GM19395 (cell line): Measurements from ENCODE around the gene BLVRB.
A peak's percentile ranks its signal among the peaks of the same experiment; 100 is the strongest.
"Not testable (repeated sequence)": the region's sequence is repeated elsewhere in the genome, so short reads cannot be mapped to it uniquely, and the experiment has no call there.

Experiments
- ATAC-seq: cut with Tn5 transposase; IDR thresholded peaks from one replicate; pipeline ENCODE4 v1.9.1; 2021; ENCODE audit warnings: mild to moderate bottlenecking, moderate library complexity; ENCODE audit not compliant: unreplicated experiment

Gene BLVRB

DNA sequence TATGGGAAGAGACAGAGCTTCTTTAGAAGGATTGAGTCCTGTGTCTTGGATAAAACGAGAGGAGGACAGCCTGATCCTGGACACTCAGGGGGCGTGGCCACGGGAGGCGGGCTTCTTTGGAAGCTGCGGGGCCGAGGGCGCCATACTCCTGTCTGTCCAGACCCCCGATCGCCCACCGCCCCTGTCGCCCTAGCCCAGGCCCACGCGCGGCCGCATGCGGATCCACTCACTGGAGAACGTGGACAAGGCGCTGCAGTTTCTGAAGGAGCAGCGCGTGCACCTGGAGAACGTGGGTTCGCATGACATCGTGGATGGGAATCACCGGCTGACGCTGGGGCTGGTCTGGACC lies 24.3 kb upstream of the BLVRB start:
- ATAC-seq = no peak

- no peak for ATAC-seq
Observed at GRCh38 chr19:40486017-40486416, 20.5 kb upstream of the BLVRB start.

- ATAC-seq = not testable (repeated sequence)
Observed at GRCh38 chr19:40475878-40476644, 10.5 kb upstream of the BLVRB start.

DNA sequence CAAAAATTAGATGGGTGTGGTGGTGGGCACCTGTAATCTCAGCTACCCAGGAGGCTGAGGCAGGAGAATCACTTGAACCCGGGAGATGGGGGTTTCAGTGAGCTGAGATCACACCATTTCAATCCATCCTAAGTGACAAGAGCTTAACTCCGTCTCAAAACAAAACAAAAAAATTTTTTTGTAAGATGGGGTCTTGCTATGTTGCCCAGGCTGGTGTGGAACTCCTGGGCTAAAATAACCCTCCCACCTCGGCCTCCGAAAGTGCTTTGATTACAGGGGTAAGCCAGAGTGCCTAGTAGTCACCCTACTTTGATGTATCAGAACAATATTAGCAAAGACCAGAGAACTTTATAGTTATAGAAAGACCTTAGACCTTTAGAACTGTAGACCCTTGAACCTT lies 9.2 kb upstream of the BLVRB start:
- ATAC-seq = no peak

- ATAC-seq = no peak
Observed at GRCh38 chr19:40472516-40472915, 7.0 kb upstream of the BLVRB start.

DNA sequence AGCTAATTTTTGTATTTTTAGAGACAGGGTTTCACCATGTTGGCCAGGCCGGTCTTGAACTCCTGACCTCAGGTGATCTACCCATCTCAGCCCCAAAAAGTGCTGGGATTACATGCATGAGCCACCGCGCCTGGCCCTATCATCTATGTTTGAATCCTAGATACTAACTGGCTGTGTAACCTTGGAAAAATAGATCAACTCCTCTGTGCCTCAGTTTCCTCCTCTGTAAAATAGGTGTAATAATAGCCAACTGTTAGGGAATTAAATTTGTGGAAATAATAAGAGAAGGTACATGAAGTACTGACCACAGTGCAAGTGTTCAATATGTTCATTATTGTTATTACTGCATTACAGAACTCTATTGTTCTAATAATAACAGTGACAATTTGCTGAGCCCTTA lies 5.6 kb upstream of the BLVRB start:
- ATAC-seq = no peak

GRCh38 chr19:40469011-40469410 lies 3.5 kb upstream of the BLVRB start:
- no peak for ATAC-seq

- no peak for ATAC-seq
Observed at GRCh38 chr19:40466985-40467734, 1.6 kb upstream of the BLVRB start, which contains the start of gene SPTBN4. TSS of gene SPTBN4 (plus strand) at chr19:40467001. CDS start at chr19:40472622, 5,621 bp downstream.

DNA sequence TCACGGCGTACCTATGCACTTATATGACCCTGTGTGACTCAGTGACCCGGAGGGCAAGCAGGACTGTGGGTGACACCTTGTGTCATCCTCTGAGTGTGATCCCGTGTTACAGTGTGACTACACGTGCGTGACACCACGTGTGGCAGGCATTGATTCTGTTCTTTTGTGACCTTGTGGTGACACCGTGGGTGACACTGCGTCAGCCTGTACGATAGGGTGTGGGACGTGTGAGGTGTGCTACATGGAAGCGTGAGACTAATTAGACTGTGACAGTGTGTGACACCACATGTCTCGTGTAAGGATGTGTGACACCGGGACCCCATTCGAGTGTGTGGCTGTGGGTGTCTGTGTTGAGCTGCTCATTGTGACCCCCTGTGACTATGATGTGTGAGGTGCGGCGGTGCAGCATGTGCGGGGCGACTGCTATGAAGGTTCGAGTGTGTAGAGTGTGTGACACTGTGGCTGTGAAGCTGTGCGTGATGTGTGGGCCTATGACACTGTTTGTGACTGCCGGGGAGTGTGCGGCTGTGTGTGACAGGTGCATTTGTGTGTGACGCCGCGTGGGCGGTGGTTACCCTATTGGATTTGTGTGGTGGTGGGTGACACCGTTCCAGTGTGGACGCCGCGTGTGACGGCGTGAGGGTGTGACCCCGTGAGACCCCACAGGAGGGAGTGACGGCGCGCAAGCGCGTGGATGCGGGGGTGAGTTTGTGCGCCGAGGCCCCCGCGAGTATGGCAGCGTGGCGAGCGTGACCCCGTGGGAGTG lies 857 bp upstream of the BLVRB start:
- ATAC-seq = peak; percentile 38

- ATAC-seq = no peak
Observed at GRCh38 chr19:40465025-40465556, 454 bp downstream of the BLVRB start.

DNA sequence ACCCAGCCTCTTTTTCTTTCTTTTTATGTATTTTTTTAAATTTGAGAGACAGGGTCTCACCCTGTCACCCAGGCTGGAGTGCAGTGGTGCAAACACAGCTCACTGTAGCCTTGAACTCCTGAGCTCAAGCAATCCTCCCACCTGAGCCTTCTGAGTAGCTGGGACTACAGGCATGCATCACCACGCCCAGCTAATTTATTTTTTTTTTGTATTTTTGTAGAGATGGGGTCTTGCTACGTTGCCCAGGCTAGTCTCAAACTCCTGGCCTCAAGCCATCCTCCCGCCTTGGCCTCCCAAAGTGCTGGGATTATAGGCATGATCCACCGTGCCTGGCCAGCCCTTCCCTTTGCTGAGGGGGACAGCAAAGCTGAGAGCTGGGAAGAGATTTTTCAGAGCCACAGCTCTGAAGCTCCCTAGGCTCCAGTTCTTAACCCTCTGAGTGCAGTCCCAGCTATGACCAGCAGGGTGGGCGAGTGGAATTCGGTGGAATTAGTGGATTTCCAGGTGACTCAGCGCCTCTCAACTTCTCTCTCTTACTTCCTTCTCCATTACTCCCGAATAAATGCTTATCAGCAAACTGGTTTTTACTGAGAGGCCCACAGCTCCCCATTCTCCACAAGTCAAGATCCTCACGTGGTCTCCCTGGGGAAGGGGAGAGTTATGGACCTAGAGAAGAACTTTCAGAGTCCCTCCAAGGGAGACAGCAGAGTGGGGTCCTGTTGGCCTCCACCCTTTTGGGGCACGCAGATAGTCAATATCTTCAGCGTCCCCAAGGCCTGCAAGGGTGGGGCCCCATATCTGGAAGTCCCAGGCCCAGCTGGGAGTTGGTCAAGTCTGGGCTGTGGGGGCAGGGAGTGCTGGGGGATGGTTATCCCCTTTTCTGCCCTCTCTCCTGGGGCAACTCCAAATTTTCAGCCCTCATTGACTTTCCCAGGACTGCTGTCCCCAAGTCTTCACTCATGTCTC lies 1.2 kb downstream of the BLVRB start:
- ATAC-seq = no peak

DNA sequence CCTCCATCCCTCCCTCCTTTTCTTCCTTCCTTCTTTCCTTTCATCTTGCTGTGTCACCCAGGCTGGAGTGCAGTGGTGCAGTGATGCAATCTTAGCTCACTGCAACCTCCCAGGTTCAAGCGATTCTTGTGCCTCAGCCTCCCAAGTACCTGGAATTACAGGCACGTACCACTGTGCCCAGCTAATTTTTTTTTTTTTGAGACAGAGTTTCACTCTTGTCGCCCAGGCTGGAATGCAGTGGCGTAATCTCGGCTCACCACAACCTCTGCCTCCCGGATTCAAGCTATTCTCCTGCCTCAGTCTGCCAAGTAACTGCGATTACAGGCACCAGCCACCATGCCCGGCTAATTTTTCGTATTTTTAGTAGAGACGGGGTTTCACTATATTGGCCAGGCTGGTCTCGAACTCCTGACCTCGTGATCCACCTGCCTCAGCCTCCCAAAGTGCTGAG lies 1.9 kb downstream of the BLVRB start:
- not testable (repeated sequence) for ATAC-seq

DNA sequence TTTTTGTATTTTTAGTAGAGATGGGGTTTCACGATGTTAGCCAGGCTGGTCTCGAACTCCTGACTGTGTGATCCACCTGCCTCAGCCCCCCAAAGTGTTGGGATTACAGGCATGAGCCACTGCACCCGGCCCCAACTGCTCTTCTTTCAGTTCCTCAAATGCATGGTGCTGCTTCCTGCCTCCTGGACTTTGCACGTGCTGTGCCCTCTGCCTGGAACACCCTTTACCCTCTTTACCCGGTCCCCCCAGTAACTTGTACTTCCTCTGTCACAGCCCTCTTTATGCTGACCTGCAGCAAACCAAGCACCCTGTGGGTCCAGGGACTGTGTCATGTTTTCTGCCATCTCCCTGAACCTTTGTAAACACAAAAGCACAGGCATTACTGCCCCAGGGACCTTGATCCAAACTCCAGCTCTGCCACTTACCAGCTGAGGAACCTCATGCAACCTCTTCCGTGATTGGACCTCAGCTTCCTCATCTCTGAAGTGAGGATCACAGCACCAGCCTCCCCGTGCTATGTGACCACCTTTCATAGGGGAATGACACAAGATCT lies 3.8 kb downstream of the BLVRB start:
- ATAC-seq = no peak

DNA sequence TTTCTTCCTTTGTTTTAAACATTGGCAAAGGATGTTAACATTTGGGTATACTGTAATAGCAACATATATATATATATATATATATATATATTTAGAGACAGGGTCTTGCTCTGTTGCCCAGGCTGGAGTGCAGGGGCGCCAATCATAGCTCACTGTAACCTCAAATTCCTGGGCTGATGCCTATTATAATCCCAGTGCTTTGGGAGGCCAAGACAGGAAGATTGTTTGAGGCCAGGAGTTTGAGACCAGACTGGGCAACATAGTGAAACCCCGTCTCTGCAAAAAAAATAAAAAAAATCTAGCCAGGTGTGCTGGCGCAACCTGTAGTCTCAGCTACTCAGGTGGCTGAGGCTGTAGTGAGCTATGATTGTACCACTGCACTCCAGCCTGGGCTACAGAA lies 5.4 kb downstream of the BLVRB start:
- no peak for ATAC-seq

GRCh38 chr19:40458597-40458974 lies 7.0 kb downstream of the BLVRB start:
- ATAC-seq = no peak

GRCh38 chr19:40457953-40458596 lies 7.5 kb downstream of the BLVRB start:
- no peak for ATAC-seq

GRCh38 chr19:40457048-40457447 lies 8.5 kb downstream of the BLVRB start:
- no peak for ATAC-seq

GRCh38 chr19:40453943-40454342 lies 11.6 kb downstream of the BLVRB start:
- ATAC-seq = not testable (repeated sequence)

DNA sequence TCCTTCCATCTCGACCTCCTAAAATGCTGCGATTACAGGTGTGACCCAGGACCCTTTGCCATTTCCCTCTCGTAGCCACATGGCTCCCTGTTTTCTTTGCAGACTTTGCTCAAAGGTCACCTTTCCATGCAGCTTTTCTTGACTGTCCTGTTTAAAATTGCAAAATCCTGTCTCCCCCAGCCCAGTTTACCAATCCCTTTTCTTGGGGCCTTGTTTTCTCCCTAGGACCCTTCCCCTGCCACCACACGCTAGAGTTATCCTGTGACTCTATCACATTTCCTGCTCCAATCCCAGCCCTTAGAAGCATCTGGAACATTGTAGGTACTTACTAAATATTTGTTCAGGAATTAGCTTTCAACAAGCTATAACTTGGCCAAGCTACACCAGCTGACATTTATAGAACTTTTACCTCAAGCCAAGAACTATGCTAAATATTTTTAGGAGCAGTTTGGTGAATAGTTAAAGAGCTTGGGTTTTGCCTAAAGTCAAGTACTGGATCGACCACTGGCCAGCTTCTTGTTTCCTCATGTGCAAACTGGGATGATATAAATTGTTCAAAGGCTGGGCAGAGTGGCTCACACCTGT lies 12.3 kb downstream of the BLVRB start:
- no peak for ATAC-seq
